NCI-H774 (cell line): Measurements from ENCODE around the gene INPP4B.

Experiments
- DNase-seq: peaks from one replicate; lab custom pipeline; 2025; lab: John Stamatoyannopoulos, UW

Gene INPP4B

GRCh38 chr4:142211444-142211843 lies 634.7 kb downstream of the INPP4B start:
- no peak for DNase-seq

- no peak for DNase-seq
Measured at GRCh38 chr4:142203505-142203904, 642.6 kb downstream of the INPP4B start.

GRCh38 chr4:142202404-142203332 lies 643.4 kb downstream of the INPP4B start:
- DNase-seq: no peak

- no peak for DNase-seq
Measured at GRCh38 chr4:142201041-142201440, 645.1 kb downstream of the INPP4B start.

GRCh38 chr4:142194905-142195304 lies 651.2 kb downstream of the INPP4B start:
- no peak for DNase-seq

- no peak for DNase-seq
Measured at GRCh38 chr4:142191901-142192300, 654.2 kb downstream of the INPP4B start.

- no peak for DNase-seq
Measured at GRCh38 chr4:142181021-142181420, 665.1 kb downstream of the INPP4B start.

- DNase-seq: no peak
Measured at GRCh38 chr4:142169216-142169615, 676.9 kb downstream of the INPP4B start.

GRCh38 chr4:142168181-142168580 lies 677.9 kb downstream of the INPP4B start:
- no peak for DNase-seq

GRCh38 chr4:142164767-142165500 lies 681.2 kb downstream of the INPP4B start:
- DNase-seq: no peak

GRCh38 chr4:142161086-142161485 lies 685.0 kb downstream of the INPP4B start:
- DNase-seq: no peak

- no peak for DNase-seq
Measured at GRCh38 chr4:142160509-142160908, 685.6 kb downstream of the INPP4B start.

- no peak for DNase-seq
Measured at GRCh38 chr4:142158980-142159379, 687.1 kb downstream of the INPP4B start.

- DNase-seq: no peak
Measured at GRCh38 chr4:142156256-142156655, 689.8 kb downstream of the INPP4B start.

- no peak for DNase-seq
Measured at GRCh38 chr4:142155347-142155746, 690.8 kb downstream of the INPP4B start.

- no peak for DNase-seq
Measured at GRCh38 chr4:142150483-142150882, 695.6 kb downstream of the INPP4B start.

- DNase-seq: no peak
Measured at GRCh38 chr4:142144813-142145212, 701.3 kb downstream of the INPP4B start.

- DNase-seq: no peak
Measured at GRCh38 chr4:142142366-142143054, 703.6 kb downstream of the INPP4B start.

- no peak for DNase-seq
Measured at GRCh38 chr4:142141224-142141623, 704.9 kb downstream of the INPP4B start.

GRCh38 chr4:142130666-142131065 lies 715.4 kb downstream of the INPP4B start:
- DNase-seq: no peak

- DNase-seq: no peak
Measured at GRCh38 chr4:142129931-142130330, 716.2 kb downstream of the INPP4B start.

GRCh38 chr4:142129473-142129872 lies 716.6 kb downstream of the INPP4B start:
- DNase-seq: no peak

- DNase-seq: no peak
Measured at GRCh38 chr4:142128529-142128928, 717.6 kb downstream of the INPP4B start.
